Esophagus muscularis mucosa (tissue), 3 donors: ENCODE results near the gene FAM133A.

Source experiments
- POLR2A ChIP-seq: fragments of 450-650 bp; IDR thresholded peaks from one replicate; pipeline ENCODE4 v1.6.1; 2017; ENCODE audit warnings: antibody characterized with exemption, moderate library complexity, mild to moderate bottlenecking, low read depth
- POLR2AphosphoS5 ChIP-seq, 2 donors: sonication (generic); formaldehyde crosslinking; IDR thresholded peaks; one replicate each; pipeline ENCODE4 v1.6.1; 2017; ENCODE audit warnings: antibody characterized with exemption in 2 of 2
- TF ChIP-seq, protein P1 (sequence below), 3 experiments: fragments of 200-600 bp in 2 of 3; fragments of 450-650 bp in 1 of 3; sonication (generic) in 2 of 3; IDR thresholded peaks; one replicate each; pipeline ENCODE4 v1.5.1; 2017 to 2019; ENCODE audit warnings: antibody characterized with exemption in 3 of 3, mild to moderate bottlenecking in 2 of 3, moderate library complexity in 1 of 3

GRCh38 chrX:93637591-93637990, 36.4 kb upstream of the FAM133A start:
- TF ChIP-seq POLR2AphosphoS5 (IDR thresholded peaks at IDR 0.05) (no peak), POLR2A (no peak)
- TF ChIP-seq, protein P1, sequence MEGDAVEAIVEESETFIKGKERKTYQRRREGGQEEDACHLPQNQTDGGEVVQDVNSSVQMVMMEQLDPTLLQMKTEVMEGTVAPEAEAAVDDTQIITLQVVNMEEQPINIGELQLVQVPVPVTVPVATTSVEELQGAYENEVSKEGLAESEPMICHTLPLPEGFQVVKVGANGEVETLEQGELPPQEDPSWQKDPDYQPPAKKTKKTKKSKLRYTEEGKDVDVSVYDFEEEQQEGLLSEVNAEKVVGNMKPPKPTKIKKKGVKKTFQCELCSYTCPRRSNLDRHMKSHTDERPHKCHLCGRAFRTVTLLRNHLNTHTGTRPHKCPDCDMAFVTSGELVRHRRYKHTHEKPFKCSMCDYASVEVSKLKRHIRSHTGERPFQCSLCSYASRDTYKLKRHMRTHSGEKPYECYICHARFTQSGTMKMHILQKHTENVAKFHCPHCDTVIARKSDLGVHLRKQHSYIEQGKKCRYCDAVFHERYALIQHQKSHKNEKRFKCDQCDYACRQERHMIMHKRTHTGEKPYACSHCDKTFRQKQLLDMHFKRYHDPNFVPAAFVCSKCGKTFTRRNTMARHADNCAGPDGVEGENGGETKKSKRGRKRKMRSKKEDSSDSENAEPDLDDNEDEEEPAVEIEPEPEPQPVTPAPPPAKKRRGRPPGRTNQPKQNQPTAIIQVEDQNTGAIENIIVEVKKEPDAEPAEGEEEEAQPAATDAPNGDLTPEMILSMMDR (IDR thresholded peaks at IDR 0.05) = no peak
